GM19025 (cell line): ENCODE results near the gene MGST2.

Source experiments
- ATAC-seq: cut with Tn5 transposase; IDR thresholded peaks from one replicate; pipeline ENCODE4 v1.9.1; 2021; ENCODE audit warnings: mild to moderate bottlenecking, low read depth, moderate library complexity; ENCODE audit not compliant: unreplicated experiment

MGST2 gene

DNA sequence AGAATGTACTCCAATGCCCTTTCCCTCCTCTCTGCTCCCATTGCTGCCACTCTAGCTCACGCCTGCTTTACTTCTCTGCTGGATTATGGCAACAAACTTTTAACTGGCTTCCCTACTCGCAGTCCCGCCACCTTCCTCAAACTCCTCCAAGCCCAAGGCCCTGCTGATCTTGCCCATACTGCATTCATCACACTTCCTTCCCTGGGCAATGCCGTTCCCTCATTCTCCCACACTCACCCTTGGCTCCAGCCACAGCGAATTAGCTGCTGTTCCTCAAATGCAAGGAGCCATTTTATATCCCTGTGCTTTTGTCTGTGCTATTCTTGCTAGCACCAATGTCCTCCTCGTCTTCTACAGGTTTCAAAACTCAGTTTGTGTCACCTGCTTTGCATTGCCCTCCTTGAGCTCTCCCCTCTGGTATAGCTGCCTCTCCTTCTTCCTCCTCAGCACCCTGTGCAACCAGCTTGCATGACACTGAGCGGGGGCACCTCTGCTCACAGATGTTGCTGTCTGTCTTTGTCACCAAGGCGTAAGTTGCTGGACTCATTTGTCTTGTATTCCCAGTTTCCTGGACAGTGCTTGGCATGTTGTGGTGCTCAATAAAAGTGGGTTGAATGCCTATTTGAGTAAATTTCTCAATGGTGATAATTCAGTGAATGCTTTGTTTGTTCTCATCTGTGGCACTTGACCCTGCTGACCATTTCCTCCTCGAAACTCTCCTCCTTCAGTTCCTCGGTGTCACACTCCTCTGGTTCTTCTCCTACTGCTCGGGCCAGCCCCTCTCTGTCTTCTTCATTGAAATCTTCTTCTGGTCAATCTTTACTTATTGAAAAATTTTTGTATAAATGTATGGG is 22.4 kb upstream of the MGST2 start:
- no peak for ATAC-seq

DNA sequence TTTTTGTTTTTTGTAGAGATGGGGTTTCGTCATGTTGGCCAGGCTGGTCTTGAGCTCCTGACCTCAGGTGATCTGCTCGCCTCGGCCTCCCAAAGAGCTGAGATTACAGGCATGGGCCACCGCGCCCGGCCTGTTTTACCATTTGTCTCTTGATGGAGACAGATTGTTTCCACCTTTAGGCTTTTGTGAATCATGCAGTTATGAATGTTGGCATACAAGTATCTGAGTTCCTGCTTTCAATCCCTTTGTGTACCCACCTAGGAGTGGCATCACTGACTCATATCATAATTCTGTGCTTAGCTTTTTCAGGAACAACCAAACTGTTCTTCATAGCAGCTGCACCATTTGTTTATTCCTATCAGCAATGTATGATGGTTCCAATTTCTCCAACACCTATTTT is 20.2 kb upstream of the MGST2 start:
- ATAC-seq, result no peak

DNA sequence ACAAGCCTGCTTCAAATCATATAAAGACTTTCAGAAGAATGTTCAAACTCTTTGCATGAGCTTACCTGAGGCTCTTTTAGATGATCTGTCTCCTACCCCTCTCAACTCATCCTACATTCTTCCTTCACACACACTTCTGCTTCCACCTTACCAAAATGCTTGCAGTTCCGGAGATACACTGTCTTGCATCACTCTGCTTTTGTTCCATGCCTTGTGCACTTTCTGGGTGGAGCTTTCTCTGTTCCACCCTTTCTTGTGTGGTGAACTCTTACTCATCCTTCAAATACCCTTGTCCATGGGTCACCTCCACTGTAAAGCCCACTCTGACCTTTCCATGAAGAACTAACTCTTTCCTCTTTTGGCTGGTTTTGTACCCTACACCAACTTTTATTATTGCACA is 18.4 kb upstream of the MGST2 start:
- no peak for ATAC-seq

DNA sequence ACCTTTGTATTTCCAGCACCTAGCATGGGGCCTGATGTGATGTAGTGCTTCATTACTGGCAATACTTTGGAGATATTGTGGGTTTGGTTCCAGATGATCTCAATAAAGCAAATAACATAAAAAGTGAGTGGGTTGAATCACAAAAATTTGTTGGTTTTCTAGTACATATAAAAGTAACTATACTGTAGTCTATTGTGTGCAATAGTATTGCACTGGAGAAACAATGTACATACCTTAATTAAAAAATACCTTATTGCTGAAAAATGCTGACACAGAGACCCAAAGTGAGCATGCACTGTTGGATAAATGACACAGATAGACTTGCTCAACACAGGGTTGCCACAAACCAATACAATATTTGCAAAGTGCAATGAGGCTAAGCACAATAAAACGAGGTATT is 17.7 kb upstream of the MGST2 start:
- no peak for ATAC-seq

DNA sequence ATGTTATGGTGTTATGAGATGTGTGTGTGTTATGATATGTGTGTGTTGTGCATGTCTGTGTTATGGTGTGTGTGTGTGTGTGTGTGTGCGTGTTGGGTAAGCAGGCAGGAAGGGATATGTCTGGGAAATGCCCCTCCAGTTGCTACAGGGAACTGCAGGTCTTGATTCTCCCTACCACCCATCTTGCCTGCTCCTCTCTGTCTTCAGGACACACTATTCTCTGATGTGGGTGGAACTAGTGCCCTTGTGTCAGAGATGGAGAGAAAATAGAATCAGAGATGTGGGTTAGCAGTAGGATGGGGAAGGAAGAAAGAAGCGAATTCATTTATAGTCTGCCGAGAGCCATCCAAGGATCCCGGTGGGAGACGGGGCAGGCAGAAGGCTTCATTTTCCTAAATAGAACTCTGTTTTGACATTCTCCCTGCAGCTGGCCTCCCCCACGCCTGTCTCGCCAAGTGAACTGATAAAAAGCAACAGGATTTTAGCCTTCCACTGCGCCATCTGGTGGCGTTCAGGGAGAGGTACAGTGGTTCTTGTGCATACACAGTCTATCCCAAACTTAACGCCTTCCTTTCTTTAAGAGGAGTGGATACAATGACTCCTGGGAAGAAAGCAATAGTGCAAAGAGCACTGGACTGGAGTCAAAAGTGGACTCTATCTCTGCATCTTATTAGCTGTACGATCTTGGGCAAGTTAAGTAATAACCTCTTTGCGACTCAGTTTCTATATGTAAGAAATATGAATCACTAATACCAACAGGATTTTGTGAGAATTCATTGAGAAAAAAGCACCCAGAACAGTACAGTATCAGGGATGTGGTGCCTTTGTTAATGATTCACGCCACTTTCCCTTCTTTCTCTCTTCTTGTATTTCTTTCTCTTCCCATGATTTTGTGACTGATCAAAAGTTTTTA is 14.1 kb upstream of the MGST2 start:
- peak; percentile 72 for ATAC-seq

DNA sequence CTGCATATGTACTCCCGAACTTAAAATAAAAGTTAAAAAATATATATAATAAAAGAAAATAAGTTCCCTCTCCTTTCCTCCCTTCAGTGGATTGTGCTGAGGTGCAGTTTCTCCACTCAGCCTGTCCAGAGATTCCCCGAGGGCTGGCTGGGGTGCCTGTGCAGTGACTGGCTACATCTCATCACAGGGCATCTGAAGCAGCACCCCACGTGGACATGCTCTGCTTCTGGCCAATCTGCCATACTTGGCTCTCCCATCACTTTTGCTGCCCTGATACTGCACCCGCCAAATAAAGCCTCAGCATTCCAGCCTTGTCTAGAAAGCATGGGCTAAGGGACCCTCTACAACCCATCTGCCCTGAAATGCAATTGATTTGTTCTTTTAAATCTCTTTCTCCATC is 11.1 kb upstream of the MGST2 start:
- ATAC-seq, result no peak

DNA sequence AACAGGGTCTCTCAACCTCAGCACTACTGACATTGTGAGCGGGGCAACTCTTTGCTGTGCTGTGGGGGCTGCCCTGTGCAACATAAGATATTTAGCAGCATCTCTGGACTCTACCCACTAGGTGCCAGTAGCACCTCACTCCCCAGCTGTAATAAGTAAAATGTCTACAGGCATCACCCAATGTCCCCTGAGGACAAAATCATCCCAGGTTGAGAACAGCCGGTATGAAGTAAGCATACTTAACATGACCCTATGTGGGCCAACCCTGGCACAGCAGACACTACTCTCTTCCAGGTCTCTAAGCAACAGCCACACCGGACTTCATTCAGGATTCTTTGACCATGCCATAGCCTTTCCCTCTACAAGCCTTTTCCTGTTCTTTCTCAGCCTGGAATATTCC is 10.5 kb upstream of the MGST2 start:
- ATAC-seq, result no peak

DNA sequence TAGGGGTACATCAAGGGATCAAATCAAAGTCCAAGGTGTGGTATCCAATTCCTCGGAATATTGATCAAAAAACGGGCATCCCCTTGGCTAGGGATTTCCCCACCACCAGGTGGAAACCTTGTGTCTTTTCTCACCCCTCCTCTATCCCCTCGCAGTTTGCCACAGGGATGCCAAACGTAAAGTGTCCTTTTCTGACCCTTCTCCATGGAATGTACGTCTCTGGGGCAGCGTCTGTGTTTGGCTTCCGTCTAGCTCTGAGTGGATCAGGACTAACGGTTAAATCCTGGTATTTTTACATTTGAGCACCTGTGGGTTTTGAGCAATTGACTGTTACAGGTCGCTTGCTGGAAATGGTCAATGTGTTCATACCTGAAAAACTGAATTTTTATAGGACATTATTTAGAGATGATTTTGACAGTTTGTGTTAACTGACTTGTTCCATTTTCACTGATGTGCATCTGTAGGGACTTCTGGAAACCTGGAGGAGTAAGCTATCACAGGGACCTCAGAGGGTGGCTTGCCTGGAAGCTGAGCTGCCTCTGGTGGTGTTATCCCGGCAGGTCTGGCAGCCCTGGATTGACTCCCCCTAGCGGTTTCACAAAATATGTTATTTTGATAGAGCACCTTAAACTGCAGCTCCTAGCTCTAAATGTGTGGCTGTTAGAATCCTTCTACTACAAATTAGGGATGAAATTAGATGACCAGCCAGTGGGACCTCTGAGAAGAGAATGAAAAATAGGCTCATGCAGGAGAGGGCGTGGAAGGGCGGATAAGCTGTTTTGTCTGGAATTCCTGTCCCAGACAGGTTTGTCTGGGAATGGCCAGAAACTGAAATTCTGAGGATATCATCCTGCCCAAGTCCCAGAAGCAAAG is 8.8 kb upstream of the MGST2 start:
- peak; percentile 57 for ATAC-seq

DNA sequence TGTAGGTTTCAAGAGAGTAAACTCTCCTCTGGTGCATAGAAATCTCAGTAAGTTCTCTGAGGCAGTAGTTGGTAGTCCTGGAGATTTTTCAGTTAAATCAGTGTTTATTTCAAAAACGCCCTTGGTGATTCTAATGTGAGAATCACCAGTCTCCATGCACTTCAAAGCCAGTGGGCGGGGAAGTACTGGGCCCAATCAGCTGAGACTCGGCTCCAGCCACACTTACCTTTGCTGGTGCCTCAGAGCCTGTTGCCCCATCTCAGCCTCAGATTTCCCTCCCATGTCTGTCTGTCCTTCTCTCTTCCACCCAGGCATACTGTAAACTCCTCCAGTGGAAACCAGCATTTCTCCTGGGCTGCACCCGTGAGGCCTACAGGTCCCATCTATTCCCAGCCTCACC is 7.4 kb upstream of the MGST2 start:
- ATAC-seq, result no peak

DNA sequence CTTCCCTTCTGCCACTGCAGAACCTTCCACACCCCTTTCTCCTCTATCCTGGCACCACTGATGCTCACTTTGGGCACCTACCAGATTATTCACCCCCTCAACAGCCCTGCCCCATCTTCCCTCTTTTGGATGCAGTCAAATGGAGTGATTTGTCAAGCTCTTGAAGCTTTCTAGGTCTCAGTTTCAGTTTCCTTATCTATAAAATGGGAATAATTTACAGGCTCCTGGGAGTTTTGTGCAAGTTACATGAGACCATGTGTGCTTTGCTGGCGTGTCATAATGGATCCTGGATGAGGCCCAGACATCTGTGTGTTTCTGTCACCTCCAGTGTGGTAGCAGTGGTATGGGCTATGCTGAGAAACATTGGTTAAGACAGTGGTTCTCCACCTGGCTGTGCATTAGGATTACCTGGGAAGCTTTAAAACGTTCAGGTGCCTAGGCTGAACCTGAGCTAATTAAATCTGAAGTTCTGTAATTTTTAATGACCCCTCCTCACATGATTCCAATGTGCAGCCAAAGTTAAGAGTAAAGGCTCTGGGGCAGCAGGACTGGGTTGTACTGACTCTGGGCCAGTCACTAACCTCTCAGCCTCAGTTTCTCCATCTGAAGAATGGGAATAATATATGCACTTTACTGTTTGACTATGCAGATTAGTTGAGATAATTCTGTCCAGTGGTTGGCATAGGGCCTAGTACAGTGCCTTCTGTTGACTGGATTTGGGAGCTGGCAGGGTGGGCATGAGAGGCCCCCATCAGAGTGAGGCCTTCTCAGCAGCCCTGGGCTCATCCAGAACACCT is 6.8 kb upstream of the MGST2 start:
- no peak for ATAC-seq

DNA sequence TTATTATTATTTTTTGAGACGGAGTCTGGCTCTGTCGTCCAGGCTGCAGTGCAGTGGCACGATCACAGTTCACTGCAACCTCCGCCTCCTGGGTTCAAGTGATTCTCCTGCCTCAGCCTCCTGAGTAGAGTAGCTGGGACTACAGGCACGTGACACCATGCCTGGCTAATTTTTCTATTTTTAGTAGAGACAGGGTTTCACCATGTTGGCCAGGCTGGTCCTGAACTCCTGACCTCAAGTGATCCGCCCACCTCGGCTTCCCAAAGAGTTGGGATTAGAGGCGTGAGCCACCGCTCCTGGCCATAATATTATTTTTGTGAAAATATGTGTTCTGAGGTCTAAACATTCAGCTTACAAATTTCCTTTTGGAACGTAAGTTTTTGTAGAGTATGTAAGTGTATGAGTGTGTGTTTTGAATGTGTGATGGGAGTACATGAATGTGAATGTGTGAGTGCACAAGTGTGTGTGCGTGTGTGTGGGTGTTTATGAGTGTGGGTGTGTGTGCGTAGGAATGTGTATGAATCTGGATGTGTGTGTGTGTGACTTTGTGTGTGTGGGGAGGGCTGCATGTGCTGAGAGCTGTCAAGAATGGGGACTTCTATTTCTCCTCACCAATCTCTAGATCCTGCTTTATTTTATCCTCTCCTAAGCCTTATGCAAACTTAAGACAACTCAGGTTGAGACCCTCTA is 5.7 kb upstream of the MGST2 start:
- ATAC-seq, result no peak

DNA sequence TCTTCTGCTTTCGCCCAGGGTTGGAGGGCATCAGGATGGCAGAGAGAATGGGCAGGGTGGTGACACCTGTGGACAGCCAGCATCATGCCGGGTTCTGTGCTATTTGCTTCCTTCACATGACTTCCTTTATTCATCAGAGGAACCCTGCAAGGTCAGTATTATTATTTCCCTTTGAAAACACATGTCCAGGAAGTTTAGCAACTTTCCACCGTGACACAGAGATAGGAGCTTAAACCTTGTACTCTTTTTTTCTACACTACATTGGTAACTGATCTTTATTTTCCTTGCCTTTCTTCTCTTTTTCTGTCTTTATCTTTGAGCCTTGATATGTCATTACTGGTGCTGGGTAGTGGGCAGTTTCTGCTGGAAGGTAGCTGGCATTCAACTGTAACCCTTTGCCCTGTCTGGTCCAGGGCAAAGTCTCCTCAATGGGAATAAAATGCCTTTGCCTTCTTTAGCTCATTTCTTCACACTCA is 5.0 kb upstream of the MGST2 start:
- no peak for ATAC-seq

DNA sequence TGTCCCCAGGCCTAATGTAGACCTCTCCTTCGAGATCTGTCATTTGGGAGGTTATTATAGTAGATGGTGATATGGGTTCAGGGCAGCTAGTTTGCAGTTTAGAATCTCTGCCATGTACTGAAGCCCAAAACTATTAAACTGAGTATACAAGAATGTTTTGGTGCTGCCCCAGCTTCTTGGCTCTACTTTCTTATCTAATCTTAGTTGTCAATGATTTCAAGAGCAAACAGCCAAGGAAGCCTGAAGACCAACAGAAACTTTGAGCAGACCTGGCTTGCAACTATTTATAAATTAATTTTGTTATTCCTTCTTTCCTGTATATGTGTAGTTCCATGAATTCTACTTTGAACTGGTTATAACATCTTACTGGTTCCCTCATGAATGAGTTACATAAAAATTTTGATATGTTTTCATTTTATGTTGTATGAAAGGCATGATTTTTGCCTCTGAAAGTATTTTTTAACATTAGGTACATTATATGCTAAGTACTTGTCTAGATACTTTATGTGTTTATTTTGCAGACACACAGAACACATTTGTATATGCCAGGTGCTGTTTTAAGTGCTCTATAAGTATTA is 2.0 kb upstream of the MGST2 start:
- ATAC-seq, result no peak

DNA sequence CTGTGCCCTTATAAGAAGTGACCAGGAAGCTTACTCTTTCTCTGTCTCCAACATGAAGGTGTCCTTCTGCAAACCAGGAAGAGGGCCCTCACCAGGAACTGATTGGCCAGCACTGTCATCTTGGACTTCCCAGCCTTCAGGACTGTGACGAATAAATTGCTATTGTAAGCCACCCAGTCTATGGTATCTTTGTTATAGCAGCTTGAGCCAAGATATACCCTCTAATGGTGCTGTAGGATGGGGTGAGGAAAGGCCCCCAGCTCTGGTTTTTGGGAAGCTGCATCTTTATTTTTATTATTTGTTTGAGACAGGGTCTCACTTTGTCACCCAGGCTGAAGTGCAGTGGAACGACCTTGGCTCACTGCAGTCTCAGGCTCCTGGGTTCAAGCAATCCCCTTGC is 1.2 kb upstream of the MGST2 start:
- no peak for ATAC-seq

DNA sequence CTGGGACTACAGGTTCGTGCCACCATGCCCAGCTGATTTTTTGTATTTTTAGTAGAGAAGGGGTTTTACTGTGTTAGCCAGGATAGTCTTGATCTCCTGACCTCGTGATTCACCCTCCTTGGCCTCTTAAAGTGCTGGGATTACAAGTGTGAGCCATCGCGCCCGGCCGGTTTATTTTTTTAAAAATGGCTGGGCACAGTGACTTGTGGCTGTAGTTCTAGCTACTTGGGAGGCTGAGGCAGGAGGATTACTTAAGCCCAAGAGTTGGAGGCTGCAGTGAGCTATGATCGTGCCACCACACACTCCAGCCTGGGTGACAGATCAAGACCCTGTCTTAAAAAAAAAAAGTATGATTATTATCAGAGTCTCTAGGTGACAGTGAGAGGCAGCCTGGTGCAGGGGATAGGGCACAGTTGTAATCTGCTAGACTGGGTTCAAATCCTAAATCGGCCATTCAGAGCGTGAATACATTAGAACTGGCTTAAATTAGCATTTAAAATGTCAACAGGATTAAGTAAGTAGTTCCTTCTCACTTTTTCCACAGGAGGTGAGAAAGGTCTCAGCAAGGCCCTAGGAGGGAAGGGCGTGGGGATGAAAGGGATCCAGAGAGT is 435 bp upstream of the MGST2 start:
- ATAC-seq, result no peak

DNA sequence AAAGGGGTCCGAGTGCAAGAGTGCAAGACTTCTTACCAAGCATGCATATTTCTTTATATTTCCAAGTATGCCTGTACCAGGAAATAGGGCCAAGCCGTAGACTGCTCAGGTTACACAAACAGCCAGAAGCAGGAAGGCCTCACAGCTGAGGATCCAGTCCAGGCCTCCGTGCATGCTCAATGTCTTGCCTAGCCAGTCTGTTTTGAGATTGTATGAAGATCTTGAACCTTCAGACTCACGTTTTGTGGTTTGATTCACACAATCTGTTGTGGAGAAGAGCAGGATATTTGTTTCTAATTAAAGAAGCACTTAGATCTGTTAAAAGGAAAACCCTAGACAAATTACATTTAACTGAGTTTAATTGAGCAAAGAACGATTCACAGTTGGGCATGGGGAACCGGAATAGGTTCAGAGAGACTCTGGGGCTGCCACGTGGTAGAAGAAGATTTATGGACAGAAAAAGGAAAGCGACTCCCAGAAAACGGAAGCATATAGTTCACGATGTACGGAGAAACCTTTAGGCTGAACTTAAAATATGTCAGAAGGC is 1.2 kb downstream of the MGST2 start:
- ATAC-seq, result no peak

DNA sequence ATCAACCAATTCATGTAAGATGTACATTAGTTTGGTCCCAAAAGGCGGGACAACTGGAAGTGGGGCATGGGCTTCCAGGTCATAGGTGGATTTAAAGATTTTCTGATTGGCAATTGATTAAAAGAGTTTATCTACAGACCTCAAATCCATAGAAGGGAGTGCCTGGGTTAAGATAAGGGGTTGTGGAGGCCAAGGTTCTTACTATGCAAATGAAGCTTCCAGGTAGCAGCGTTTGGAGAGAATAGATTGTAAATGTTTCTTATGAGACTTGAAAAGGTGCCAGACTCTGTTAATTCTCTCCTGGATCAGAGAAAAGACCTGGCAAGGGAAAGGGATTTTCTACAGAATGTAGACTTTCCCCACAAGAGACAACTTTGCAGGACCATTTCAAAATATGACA is 2.4 kb downstream of the MGST2 start:
- ATAC-seq, result no peak

DNA sequence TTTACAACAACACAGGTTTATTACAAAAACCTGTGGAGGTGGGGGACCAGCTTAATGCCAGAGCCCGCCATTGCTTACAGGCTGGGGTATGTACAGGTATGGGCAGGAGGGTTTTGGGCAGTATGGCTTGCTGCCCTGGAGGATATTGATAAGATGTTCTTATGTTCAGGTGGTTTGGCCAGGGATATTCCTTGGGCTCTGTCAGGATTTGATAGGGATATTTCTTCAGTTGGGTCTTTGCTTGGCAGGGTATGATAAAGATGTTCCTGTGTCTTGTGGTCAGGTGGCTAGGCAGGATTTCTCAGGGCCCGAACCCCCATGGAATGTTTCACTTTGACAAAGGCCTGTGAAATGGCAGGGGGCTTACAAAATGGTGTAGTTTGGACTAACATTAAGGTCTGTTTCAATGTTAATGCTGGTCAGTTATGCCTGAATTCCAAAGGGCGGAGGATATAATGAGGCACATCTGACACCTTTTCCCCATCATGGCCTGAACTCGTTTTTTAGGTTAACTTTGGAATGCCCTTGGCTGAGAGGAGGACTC is 3.1 kb downstream of the MGST2 start:
- ATAC-seq, result no peak
